GM19193 (cell line): ENCODE measurements around the gene ID3.

ENCODE experiments used
- POLR2A ChIP-seq: IDR thresholded peaks from 4 replicates; pipeline ENCODE4 v1.6.1; 2011; ENCODE audit not compliant: insufficient read depth, insufficient read length; ENCODE audit errors: extremely low read depth

The ID3 gene

GRCh38 chr1:23559136-23559984, at the start of gene ID3:
Gene ID3 (minus strand): TSS chr1:23559501. CDS start chr1:23559426, 75 bp downstream.
- peak; percentile 99 for TF ChIP-seq POLR2A

- TF ChIP-seq POLR2A, result no peak
These were observed 48.6 kb upstream of the ID3 start for GRCh38 chr1:23607944-23608343.

GRCh38 chr1:23601968-23602876, 42.9 kb upstream of the ID3 start:
- no peak for TF ChIP-seq POLR2A

GRCh38 chr1:23601135-23601967, 42.0 kb upstream of the ID3 start:
- TF ChIP-seq POLR2A, result no peak

GRCh38 chr1:23600283-23600682, 41.0 kb upstream of the ID3 start:
- no peak for TF ChIP-seq POLR2A

GRCh38 chr1:23599125-23599524, 39.8 kb upstream of the ID3 start:
- TF ChIP-seq POLR2A, result no peak

GRCh38 chr1:23598424-23598823, 39.1 kb upstream of the ID3 start:
- TF ChIP-seq POLR2A, result no peak

- TF ChIP-seq POLR2A, result no peak
These were observed 38.5 kb upstream of the ID3 start for GRCh38 chr1:23597635-23598388.

- no peak for TF ChIP-seq POLR2A
These were observed 37.4 kb upstream of the ID3 start for GRCh38 chr1:23596382-23597358.

- peak; percentile 41 for TF ChIP-seq POLR2A
These were observed 35.6 kb upstream of the ID3 start for GRCh38 chr1:23594927-23595353.

- no peak for TF ChIP-seq POLR2A
These were observed 35.0 kb upstream of the ID3 start for GRCh38 chr1:23594149-23594907.

- TF ChIP-seq POLR2A, result no peak
These were observed 34.4 kb upstream of the ID3 start for GRCh38 chr1:23593556-23594148.

- no peak for TF ChIP-seq POLR2A
These were observed 33.8 kb upstream of the ID3 start for GRCh38 chr1:23593042-23593521.
